Breast epithelium (tissue), 4 donors: Measurements from ENCODE around the gene PKHD1. TPM values are rescaled to one million over a fixed set of nuclear protein-coding genes. Genes with fewer than 3 reads are reported as not detected.

Experiments used
- DNase-seq, 2 donors: peaks; one replicate each; pipeline ENCODE4 v3.0.0-alpha.2; 2019; ENCODE audit warnings: low spot score in 2 of 2
- H3K27ac ChIP-seq, 2 donors: fragments of 200-600 bp; sonication (generic) in 1 of 2; one replicate each; pipeline ENCODE4 v1.5.1; 2016 to 2019; ENCODE audit warnings: mild to moderate bottlenecking in 1 of 2
- H3K27me3 ChIP-seq, 2 donors: fragments of 200-600 bp; sonication (generic) in 1 of 2; one replicate each; pipeline versions ENCODE4 v1.5.1 to v1.6.0; 2017 to 2019; ENCODE audit warnings: control low read depth in 1 of 2, mild to moderate bottlenecking in 1 of 2
- H3K36me3 ChIP-seq: fragments of 200-600 bp; one replicate; pipeline ENCODE4 v1.5.1; 2019
- H3K4me1 ChIP-seq, 2 donors: fragments of 200-600 bp; sonication (generic); one replicate each; pipeline ENCODE4 v1.5.1; 2016 to 2019; ENCODE audit warnings: control low read depth in 1 of 2
- H3K4me3 ChIP-seq, 3 donors: fragments of 200-600 bp; sonication (generic); 1 replicate in 2 of 3; 2 replicates in 1 of 3; pipeline ENCODE4 v1.5.1; 2016 to 2019; ENCODE audit warnings: mild to moderate bottlenecking in 3 of 3, moderate library complexity in 2 of 3
- H3K9me3 ChIP-seq, 2 donors: fragments of 200-600 bp; sonication (generic) in 1 of 2; one replicate each; pipeline ENCODE4 v1.5.1; 2016 to 2019; ENCODE audit warnings: control low read depth in 1 of 2
- POLR2A ChIP-seq: fragments of 450-650 bp; IDR thresholded peaks from one replicate; pipeline ENCODE4 v1.6.1; 2016; ENCODE audit warnings: antibody characterized with exemption, mild to moderate bottlenecking, moderate library complexity
- POLR2AphosphoS5 ChIP-seq, 3 donors: sonication (generic); formaldehyde crosslinking; IDR thresholded peaks; one replicate each; pipeline ENCODE4 v1.6.1; 2017; ENCODE audit warnings: antibody characterized with exemption in 3 of 3
- intact Hi-C: fragments of 100-400 bp; cut with DNase I; formaldehyde crosslinking; loops from one replicate; pipeline ENCODE4 v1.15.1; 2023; ENCODE audit warnings: low total_unique reads
- total RNA-seq, 3 donors: library from RNA; depleted of rRNA; stranded (reverse); fragments of >200 nt; gene quantifications; one replicate each; pipeline ENCODE4 v1.1.0, GENCODE V29; 2016
- TF ChIP-seq, protein P1 (sequence below), 3 donors: fragments of 450-650 bp; IDR thresholded peaks; one replicate each; pipeline ENCODE4 v1.5.1; 2016 to 2017; ENCODE audit warnings: antibody characterized with exemption in 3 of 3, mild to moderate bottlenecking in 3 of 3, moderate library complexity in 3 of 3

PKHD1 gene
- total RNA-seq, 3 donors from 2014 or later: 0.44 to 1.1 (median 0.66) TPM

DNA sequence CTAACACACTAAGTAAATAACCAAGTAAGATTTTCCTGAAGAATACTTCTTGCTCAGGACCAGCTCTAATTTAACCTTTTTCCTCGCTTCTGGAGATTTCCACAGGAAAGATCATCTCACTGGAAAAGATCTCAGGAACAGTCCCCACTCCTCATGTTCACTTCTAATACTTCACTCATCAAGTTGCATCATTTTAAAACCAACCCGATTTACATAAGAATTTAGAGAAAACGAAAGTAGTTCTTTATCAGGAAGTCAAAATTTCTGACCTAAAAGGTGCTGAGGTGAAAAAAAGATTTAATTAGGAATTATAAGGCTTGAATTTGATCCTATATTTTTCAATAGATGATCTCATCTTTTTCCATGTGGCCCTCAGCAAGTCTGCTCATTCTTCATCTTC, 46.6 kb upstream of the PKHD1 start:
- no peak overlapping the region for H3K4me3 ChIP-seq
- intact Hi-C loops: no loop called here
- no peaks in the 10 kb centered on the region for H3K9me3 ChIP-seq
- DNase-seq: no peak
- TF ChIP-seq POLR2A (no peak), POLR2AphosphoS5 (IDR thresholded peaks at IDR 0.05) (no peak)
- TF ChIP-seq, protein P1, sequence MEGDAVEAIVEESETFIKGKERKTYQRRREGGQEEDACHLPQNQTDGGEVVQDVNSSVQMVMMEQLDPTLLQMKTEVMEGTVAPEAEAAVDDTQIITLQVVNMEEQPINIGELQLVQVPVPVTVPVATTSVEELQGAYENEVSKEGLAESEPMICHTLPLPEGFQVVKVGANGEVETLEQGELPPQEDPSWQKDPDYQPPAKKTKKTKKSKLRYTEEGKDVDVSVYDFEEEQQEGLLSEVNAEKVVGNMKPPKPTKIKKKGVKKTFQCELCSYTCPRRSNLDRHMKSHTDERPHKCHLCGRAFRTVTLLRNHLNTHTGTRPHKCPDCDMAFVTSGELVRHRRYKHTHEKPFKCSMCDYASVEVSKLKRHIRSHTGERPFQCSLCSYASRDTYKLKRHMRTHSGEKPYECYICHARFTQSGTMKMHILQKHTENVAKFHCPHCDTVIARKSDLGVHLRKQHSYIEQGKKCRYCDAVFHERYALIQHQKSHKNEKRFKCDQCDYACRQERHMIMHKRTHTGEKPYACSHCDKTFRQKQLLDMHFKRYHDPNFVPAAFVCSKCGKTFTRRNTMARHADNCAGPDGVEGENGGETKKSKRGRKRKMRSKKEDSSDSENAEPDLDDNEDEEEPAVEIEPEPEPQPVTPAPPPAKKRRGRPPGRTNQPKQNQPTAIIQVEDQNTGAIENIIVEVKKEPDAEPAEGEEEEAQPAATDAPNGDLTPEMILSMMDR (IDR thresholded peaks at IDR 0.05): no peak
- no peaks in the 10 kb centered on the region for H3K4me1 ChIP-seq
- no peak overlapping the region for H3K27ac ChIP-seq
- H3K27me3 ChIP-seq: no peaks in the 10 kb centered on the region
- H3K36me3 ChIP-seq: no peaks in the 10 kb centered on the region

DNA sequence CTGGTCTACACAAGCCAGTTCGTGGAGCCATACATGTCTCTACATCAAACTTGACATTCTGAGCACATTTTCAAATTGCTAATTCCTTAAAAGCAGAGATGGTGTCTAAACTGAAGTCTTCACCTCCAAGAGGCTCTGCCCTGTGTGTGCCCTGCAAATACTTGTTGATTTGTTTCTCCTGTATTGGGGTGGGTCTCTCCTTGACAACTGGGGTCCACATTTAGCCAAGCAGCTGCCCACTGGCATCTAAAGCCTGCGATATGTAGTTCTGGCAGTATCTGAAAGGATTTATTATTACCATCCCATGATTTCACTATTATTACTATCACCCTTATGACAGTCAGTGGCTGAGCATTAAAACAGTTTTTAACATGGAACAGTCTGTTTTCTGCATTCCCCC, 45.9 kb upstream of the PKHD1 start:
- H3K27me3 ChIP-seq: no peaks in the 10 kb centered on the region
- H3K9me3 ChIP-seq: no peaks in the 10 kb centered on the region
- H3K4me3 ChIP-seq: no peak overlapping the region
- no peak for TF ChIP-seq POLR2AphosphoS5 (IDR thresholded peaks at IDR 0.05)
- no peak for TF ChIP-seq POLR2A
- TF ChIP-seq, protein P1 (IDR thresholded peaks at IDR 0.05): no peak
- no peak overlapping the region for H3K27ac ChIP-seq
- DNase-seq: no peak
- no peaks in the 10 kb centered on the region for H3K36me3 ChIP-seq
- intact Hi-C loops: no loop called here
- no peaks in the 10 kb centered on the region for H3K4me1 ChIP-seq

DNA sequence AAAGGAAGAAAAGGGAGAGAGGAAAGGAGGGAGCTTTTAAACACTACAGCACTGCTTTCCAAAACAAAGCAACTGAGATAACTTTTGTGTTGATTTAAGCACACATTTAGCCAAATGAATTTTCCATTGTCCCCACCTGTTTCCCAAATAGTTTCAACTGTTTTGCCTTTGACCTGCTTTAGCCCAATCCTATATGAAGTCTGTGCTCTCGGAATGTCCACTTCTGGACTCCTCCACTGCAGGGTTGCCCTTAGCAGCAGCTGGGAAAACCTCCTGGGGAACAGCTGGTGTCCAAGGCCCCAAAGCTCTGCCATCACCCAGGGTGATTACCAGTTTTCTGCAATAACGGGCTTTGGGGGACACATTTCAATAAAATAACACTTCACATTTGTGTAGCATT, 44.9 kb upstream of the PKHD1 start:
- H3K27me3 ChIP-seq: no peaks in the 10 kb centered on the region
- no peaks in the 10 kb centered on the region for H3K4me1 ChIP-seq
- no peak for TF ChIP-seq POLR2AphosphoS5 (IDR thresholded peaks at IDR 0.05)
- TF ChIP-seq, protein P1 (IDR thresholded peaks at IDR 0.05): no peak
- TF ChIP-seq POLR2A: no peak
- H3K27ac ChIP-seq: no peak overlapping the region
- no peak for DNase-seq
- H3K36me3 ChIP-seq: no peaks in the 10 kb centered on the region
- intact Hi-C loops: no loop called here
- no peak overlapping the region for H3K4me3 ChIP-seq
- H3K9me3 ChIP-seq: no peaks in the 10 kb centered on the region

DNA sequence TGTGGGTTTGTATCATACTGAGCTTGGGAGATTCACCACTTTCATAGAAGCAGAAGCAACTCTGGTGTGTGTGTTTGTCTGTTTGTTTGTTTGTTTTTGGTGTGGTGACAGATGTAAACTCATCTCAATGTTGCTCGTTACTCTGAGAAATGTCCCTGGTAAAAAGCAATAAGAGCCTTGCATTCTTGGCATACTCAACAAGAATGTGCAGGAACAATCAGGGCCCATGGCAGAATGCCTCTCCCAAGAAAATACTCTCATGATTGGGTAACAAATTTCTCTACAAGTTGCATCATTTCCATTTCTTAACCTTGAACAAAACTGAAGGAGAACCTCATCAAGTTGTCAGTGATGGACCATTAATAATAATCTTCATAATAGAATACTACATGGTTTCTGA, 43.0 kb upstream of the PKHD1 start:
- TF ChIP-seq POLR2A (no peak), POLR2AphosphoS5 (IDR thresholded peaks at IDR 0.05) (no peak)
- TF ChIP-seq, protein P1 (IDR thresholded peaks at IDR 0.05): no peak
- H3K4me3 ChIP-seq: no peak overlapping the region
- no peaks in the 10 kb centered on the region for H3K27me3 ChIP-seq
- peak in 1 of 2 donors; percentile 19 for DNase-seq
- H3K9me3 ChIP-seq: no peaks in the 10 kb centered on the region
- no peaks in the 10 kb centered on the region for H3K36me3 ChIP-seq
- H3K27ac ChIP-seq: no peak overlapping the region
- intact Hi-C loops: no loop called here
- no peaks in the 10 kb centered on the region for H3K4me1 ChIP-seq

DNA sequence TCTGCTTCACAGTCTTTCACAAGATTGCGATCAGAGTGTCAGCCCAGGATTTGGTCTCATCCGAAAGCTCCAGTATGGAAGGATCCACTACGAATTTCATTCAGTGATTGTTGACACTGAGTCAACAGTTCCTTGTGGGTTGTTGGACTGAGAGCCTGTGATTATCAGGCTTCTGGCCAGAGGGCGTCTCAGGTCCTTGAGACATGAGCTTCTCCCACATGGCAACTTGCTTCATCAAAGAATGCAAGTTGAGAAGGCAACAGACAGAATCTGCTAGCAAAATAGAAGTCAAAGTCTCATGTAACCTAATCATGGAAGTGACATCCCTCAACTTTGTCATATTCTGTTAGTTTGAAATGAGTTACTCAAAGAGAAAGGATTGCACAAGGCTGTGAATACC, 40.5 kb upstream of the PKHD1 start:
- no peaks in the 10 kb centered on the region for H3K9me3 ChIP-seq
- intact Hi-C loops: loop anchor here (10.0 kb wide), 1 partner anchor 903 kb away; no protein-coding TSS in a partner anchor
- TF ChIP-seq POLR2AphosphoS5 (IDR thresholded peaks at IDR 0.05) (no peak), POLR2A (no peak)
- TF ChIP-seq, protein P1 (IDR thresholded peaks at IDR 0.05): no peak
- no peaks in the 10 kb centered on the region for H3K36me3 ChIP-seq
- DNase-seq: no peak
- H3K27me3 ChIP-seq: no peaks in the 10 kb centered on the region
- H3K27ac ChIP-seq: no peak overlapping the region
- no peak overlapping the region for H3K4me3 ChIP-seq
- no peaks in the 10 kb centered on the region for H3K4me1 ChIP-seq
